Measurements from ENCODE around the gene NR6A1.

Gene NR6A1

DNA sequence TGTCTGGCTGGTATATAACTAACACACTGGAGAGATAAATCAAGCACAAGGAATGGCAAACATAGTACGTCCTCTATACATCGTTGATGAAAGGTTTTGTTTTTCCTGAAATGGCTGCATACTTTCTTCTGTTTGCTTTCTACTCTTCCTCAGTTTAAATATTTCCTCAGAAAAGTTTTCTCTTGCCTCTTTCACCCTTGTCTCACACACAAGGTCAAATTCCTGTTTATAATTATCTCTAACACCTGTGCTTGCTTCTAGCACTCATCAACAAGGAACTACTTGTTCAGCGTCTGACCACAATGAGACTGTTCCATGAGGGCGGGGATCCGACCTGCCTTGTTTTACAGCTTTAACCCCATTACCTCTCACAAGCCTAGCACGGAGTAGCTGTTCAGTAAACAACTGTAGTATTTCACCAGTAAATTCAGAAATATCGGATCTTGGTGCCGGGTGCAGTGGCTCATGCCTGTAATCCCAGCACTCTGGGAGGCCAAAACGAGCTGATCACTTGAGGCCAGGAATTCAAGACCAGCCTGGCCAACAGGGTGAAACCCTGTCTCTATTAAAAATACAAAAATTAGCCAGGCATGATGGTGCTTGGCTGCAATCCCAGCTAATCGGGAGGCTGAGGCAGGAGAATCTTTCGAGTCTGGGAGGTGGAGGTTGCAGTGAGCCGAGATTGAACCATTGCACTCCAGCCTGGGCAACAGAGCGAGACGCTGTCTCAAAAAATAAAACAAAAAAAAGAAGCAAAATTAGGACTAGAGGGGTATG lies 37.0 kb downstream of the NR6A1 start:
- in situ Hi-C loops (cut with HindIII; ENCODE audit: low sequenced_read_pairs): no loop called here

GRCh38 chr9:124730772-124731171 lies 40.3 kb downstream of the NR6A1 start:
- in situ Hi-C loops (cut with HindIII; ENCODE audit: low sequenced_read_pairs): no loop called here
- no peak overlapping the region for H3K4me3 ChIP-seq (ENCODE audit: low read depth, low read length)
- DNase-seq (ENCODE audit: low read depth): no peak
- TF ChIP-seq CTCF (IDR thresholded peaks at IDR 0.05; ENCODE audit: low read depth, low read length, missing control alignments): no peak

More for the DNA sequence above, 37.0 kb downstream of the NR6A1 start:
- no peak for DNase-seq (ENCODE audit: low read depth)
- TF ChIP-seq CTCF (IDR thresholded peaks at IDR 0.05; ENCODE audit: low read depth, low read length, missing control alignments): no peak
- no peak overlapping the region for H3K4me3 ChIP-seq (ENCODE audit: low read depth, low read length)

DNA sequence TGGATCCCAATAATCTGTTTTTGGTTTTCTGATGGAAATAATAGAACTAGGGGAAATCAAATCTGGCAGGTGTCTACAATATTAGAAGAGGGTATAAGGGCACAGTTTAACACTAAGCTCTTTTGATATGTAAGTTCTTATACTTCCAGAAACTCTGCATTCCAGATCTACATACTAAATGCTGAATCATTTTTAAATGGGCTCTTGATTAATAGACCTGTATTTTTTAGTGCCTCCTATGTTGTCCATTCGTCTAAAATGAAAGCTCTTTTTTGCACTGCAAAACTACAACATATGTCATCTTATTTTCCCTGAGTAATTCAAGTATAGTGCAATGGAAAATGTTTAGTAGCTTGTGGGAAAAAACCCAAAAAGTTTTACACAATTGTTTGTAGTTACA lies 44.2 kb downstream of the NR6A1 start:
- no peak for TF ChIP-seq CTCF (IDR thresholded peaks at IDR 0.05; ENCODE audit: low read depth, low read length, missing control alignments)

GRCh38 chr9:124725068-124725452 lies 46.1 kb downstream of the NR6A1 start:
- in situ Hi-C loops (cut with HindIII; ENCODE audit: low sequenced_read_pairs): no loop called here
- TF ChIP-seq CTCF (IDR thresholded peaks at IDR 0.05; ENCODE audit: low read depth, low read length, missing control alignments): no peak
- no peak overlapping the region for H3K4me3 ChIP-seq (ENCODE audit: low read depth, low read length)
- no peak for DNase-seq (ENCODE audit: low read depth)

More for the DNA sequence above, 44.2 kb downstream of the NR6A1 start:
- in situ Hi-C loops (cut with HindIII; ENCODE audit: low sequenced_read_pairs): no loop called here
- no peak overlapping the region for H3K4me3 ChIP-seq (ENCODE audit: low read depth, low read length)
- no peak for DNase-seq (ENCODE audit: low read depth)

GRCh38 chr9:124724415-124725067 lies 46.6 kb downstream of the NR6A1 start:
- in situ Hi-C loops (cut with HindIII; ENCODE audit: low sequenced_read_pairs): no loop called here
- no peak overlapping the region for H3K4me3 ChIP-seq (ENCODE audit: low read depth, low read length)
- DNase-seq (ENCODE audit: low read depth): no peak
- TF ChIP-seq CTCF (IDR thresholded peaks at IDR 0.05; ENCODE audit: low read depth, low read length, missing control alignments): no peak

DNA sequence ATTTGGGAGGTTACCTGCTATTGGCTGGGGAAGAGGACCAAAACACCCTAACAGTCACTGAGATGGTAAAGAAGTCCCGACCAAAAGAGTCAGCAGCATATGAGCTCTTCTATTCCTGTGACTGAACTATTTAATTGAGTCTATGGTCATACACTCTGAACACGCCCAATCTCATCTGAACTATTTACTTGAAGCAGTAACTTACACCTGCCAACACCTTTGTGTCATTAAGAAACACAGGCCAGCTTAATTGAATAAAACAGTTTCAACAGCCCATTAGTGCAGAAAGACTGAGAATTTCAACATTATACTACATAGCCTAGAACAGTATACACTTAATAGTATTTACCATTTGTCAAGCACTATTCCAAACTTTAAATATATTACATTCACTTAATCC lies 47.8 kb downstream of the NR6A1 start:
- TF ChIP-seq CTCF (IDR thresholded peaks at IDR 0.05; ENCODE audit: low read depth, low read length, missing control alignments): no peak
- DNase-seq (ENCODE audit: low read depth): no peak
- H3K4me3 ChIP-seq (ENCODE audit: low read depth, low read length): no peak overlapping the region
- in situ Hi-C loops (cut with HindIII; ENCODE audit: low sequenced_read_pairs): no loop called here

All from astrocyte of the cerebellum (primary cell).